Subcutaneous abdominal adipose tissue (tissue), 5 donors: ENCODE data around the gene INKA2.

Experiments used
- H3K27ac ChIP-seq: one replicate; pipeline ENCODE4 v1.7.0; 2013; ENCODE audit warnings: low read depth, mild to moderate bottlenecking, inconsistent platforms, low read length, moderate library complexity
- H3K27me3 ChIP-seq, 5 donors: one replicate each; pipeline ENCODE4 v1.7.0; 2013; ENCODE audit warnings: low read length in 5 of 5, inconsistent platforms in 1 of 5; ENCODE audit not compliant: control insufficient read depth in 5 of 5, insufficient read depth in 4 of 5
- H3K36me3 ChIP-seq, 5 donors: one replicate each; pipeline ENCODE4 v1.7.0; 2013; ENCODE audit warnings: low read length in 5 of 5; ENCODE audit not compliant: control insufficient read depth in 5 of 5, insufficient read depth in 5 of 5
- H3K4me1 ChIP-seq, 5 donors: one replicate each; pipeline ENCODE4 v1.7.0; 2013; ENCODE audit warnings: low read length in 5 of 5, mild to moderate bottlenecking in 3 of 5, moderate library complexity in 1 of 5; ENCODE audit not compliant: control insufficient read depth in 5 of 5, insufficient read depth in 5 of 5
- H3K4me3 ChIP-seq, 5 donors: one replicate each; pipeline ENCODE4 v1.7.0; 2013; ENCODE audit warnings: low read length in 5 of 5, low read depth in 1 of 5
- H3K9ac ChIP-seq, 5 donors: one replicate each; pipeline ENCODE4 v1.7.0; 2013; ENCODE audit warnings: low read length in 5 of 5, mild to moderate bottlenecking in 4 of 5, moderate library complexity in 3 of 5
- H3K9me3 ChIP-seq, 5 donors: one replicate each; pipeline ENCODE4 v1.7.0; 2013; ENCODE audit warnings: low read length in 5 of 5; ENCODE audit not compliant: control insufficient read depth in 5 of 5
- donor health status: healthy.
- donor health status: healthy.
- donor health status: healthy.
- donor health status: healthy.
- donor health status: healthy.

The INKA2 gene

DNA sequence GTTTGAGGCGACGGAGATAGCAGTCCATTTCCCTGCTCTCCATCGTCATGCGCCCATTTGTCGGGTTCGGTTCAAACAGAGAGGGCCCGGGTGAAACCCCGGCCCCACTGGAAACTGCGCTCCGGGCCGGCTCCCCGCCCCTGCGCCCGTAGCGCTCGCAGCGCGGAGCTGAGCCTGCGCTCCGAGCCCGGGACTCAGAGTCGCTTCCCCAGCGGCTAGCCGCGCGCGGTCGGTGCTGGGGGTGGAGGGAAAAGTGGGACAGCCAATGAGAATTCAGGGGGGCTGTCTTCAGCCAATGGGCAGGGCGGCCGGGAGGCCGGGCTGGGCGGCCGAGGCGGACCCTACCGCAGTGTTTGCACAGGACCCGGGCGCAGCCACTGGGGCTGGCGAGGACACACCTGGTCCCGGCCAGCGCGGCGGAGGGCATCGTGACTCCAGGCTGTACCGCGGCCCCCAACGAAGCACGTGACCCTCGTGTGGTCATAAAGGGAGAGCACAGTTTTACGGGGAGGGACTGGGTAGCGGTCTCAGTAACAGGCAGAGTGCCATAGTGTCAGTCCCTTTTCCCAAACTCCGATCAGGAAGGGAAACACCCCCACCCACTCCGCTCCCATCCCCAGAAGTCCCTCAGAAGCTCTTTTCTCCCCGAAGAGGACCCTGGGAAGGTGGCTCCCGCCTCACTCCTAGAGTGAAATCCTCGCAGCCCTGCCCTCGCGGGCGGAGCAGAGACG, at the start of gene INKA2:
TSS of gene INKA2 (minus strand) at position 202 of the 731 bp plus-strand sequence. CDS start at position 49, 153 bp downstream.
- H3K4me3 ChIP-seq = peak within 1 kb of the TSS; percentile 78 to 88 (median 79)
- peaks cover 22 to 61% (median 57%) of the 10 kb centered on the region in 5 donors for H3K4me1 ChIP-seq
- H3K36me3 ChIP-seq = peaks cover 0 to 7% (median 0%) of the 10 kb centered on the region in 5 donors
- H3K27me3 ChIP-seq = peaks cover 0 to 3% (median 0%) of the 10 kb centered on the region in 5 donors
- H3K9me3 ChIP-seq = no peaks in the 10 kb centered on the region
- H3K27ac ChIP-seq = peak within 1 kb of the TSS; percentile 94
- peak within 1 kb of the TSS; percentile 39 to 78 (median 72) for H3K9ac ChIP-seq

DNA sequence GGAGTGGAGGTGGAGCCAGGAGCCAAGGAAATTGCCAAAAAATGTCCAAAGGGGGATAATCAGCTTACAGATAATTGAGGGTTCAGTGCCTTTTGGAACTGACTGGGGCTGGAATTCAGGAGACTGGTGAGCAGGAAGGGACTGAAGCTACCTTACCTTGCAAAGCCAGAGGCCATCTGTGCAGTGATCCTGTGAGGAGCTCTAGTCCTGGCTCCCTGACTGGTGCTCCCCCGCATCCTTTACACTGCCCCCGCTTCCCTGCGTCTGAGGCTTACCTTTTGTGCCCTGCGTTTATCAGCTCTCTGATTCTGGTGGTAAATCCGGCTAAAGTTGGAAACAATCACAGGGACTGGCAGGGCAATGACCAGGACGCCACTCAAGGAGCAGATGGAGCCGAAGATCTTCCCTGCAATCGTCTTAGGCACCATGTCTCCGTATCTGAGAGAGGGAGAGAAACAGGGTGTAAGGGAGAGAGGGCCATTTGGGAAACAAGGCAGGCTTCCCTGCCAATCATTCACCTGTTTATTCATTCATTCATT, 47.5 kb upstream of the INKA2 start:
- H3K27me3 ChIP-seq = peaks cover 0 to 2% (median 0%) of the 10 kb centered on the region in 5 donors
- H3K9me3 ChIP-seq = no peaks in the 10 kb centered on the region
- no peak overlapping the region for H3K4me3 ChIP-seq
- H3K36me3 ChIP-seq = no peaks in the 10 kb centered on the region
- no peak overlapping the region for H3K27ac ChIP-seq
- H3K9ac ChIP-seq = peak overlapping the region in 1 of 5 donors; percentile 2
- H3K4me1 ChIP-seq = peaks cover 0 to 15% (median 10%) of the 10 kb centered on the region in 5 donors

DNA sequence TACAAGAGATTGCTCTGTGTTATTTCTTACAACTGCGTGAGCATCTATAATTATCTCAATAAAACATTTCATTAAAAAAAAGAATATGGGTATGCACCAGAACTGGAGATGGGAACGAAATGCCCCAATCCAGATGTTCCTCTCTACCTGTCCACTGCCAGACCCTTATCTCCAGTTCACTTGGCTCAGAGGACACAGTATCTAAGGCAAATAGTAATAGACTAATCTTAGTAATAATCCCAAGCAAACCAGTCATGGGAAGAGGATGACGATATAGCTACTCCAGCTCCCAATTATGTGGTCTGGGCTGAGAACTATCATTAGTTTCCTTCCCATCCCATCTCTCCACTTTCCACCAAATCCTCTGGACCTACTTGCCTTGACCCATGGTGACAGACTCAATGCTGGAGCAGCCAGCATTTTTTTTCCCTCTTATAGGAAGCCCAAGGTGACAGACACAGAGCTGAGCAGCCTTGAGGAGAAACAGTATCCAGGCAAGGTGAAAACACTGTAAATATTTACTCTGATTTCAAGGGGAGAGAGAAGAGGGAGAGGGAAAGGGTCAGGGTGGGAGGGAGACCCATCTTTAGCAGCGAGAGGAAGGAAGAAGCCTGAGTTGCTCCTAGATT, 45.2 kb upstream of the INKA2 start:
- Histone ChIP-seq H3K4me3 (no peak overlapping the region), H3K27ac (no peak overlapping the region), H3K9ac (no peak overlapping the region), H3K4me1 (peaks cover 0 to 14% (median 7%) of the 10 kb centered on the region in 5 donors), H3K27me3 (peaks cover 0 to 2% (median 0%) of the 10 kb centered on the region in 5 donors), H3K9me3 (no peaks in the 10 kb centered on the region), H3K36me3 (no peaks in the 10 kb centered on the region)

DNA sequence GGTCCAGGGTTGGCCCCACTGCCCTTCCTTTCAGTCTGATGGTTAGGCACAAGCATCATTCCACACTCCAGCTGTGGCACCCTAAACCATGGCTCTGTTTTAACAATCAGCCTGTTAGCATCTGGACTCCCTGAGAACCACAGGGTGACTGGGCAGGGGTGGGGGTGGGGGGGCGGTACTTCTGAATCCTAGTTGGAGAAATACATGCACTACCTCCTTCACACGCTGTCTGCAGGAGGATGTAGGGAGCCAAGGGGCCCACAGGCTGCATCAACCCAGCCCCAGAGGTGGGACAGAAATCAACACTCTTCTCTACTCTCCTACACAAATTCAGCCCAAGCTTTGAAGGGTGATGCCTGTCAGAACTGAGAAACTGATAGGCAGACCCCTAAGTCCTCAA, 40.4 kb upstream of the INKA2 start:
- Histone ChIP-seq H3K4me1 (peaks cover 0 to 3% (median 0%) of the 10 kb centered on the region in 5 donors), H3K27ac (no peak overlapping the region), H3K4me3 (no peak overlapping the region), H3K27me3 (no peaks in the 10 kb centered on the region), H3K9ac (no peak overlapping the region), H3K9me3 (no peaks in the 10 kb centered on the region), H3K36me3 (peaks cover 0 to 3% (median 0%) of the 10 kb centered on the region in 5 donors)

DNA sequence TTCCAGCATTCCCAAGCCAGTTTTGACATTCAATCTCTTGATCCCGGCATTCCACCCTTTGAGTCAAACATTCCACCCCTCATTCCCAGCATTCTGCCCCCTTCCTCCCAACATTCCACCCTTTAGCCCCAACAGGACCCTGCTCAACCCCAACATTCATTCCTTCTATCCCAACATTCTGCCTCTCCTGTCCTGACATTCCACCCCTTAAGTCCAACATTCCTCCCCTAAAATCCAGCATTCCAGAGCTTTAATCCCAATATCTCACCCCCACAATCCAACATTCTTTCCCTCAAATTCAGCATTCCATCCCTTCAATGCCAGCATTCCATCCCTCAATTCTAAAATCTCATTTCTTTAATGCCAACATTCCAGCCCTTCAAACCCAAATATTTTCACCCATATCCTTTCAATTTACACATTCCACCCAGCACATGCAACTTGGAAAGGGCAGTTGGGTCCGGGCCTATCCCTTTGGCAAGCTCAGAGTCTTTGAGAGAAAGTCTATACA, 39.4 kb upstream of the INKA2 start:
- no peak overlapping the region for H3K4me3 ChIP-seq
- H3K27me3 ChIP-seq = no peaks in the 10 kb centered on the region
- H3K27ac ChIP-seq = no peak overlapping the region
- H3K9ac ChIP-seq = no peak overlapping the region
- H3K4me1 ChIP-seq = peaks cover 0 to 3% (median 0%) of the 10 kb centered on the region in 5 donors
- peaks cover 0 to 3% (median 0%) of the 10 kb centered on the region in 5 donors for H3K36me3 ChIP-seq
- no peaks in the 10 kb centered on the region for H3K9me3 ChIP-seq

DNA sequence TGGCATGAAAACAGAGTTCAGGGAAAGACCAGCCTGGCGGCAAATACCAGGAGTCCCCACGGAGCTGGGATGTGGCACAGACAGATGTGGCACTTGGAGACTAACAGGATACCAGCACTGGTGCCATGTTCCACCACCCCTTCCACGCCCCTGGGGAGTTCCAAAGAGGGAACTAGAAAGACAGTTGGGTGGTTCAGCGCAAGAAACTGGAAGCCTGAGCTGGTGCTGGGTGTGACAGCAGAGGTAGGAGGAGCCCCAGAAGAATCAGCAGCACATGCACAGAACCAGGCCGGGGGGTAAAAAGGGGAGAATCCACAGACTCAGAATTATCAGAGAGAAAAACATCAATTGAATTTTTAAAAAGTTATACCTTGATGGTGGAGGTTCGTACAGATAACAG, 38.9 kb upstream of the INKA2 start:
- Histone ChIP-seq H3K9me3 (no peaks in the 10 kb centered on the region), H3K4me1 (peaks cover 0 to 3% (median 0%) of the 10 kb centered on the region in 5 donors), H3K36me3 (peaks cover 0 to 3% (median 0%) of the 10 kb centered on the region in 5 donors), H3K9ac (no peak overlapping the region), H3K27me3 (no peaks in the 10 kb centered on the region), H3K27ac (no peak overlapping the region), H3K4me3 (no peak overlapping the region)

DNA sequence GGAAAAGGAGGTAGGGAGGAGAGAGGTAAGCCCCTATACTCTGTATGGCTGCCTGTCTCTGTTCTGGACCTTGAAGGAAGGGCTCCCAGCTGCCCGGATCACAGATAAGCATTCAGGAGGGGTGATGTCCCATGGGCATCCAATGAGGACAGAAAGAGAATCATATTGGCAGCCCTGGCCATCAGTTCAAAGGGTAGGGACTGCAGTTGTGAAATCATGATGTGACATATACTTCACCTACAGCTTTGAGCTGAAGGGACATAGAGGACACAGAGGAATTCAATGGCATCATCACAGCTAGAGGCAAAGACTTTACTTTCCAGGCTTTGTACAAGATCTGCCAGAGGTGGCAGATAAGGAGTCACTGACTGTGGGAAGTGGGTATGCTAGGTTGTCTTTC, 38.1 kb upstream of the INKA2 start:
- H3K9ac ChIP-seq = no peak overlapping the region
- H3K9me3 ChIP-seq = no peaks in the 10 kb centered on the region
- H3K27me3 ChIP-seq = no peaks in the 10 kb centered on the region
- no peak overlapping the region for H3K4me3 ChIP-seq
- H3K36me3 ChIP-seq = peaks cover 0 to 3% (median 0%) of the 10 kb centered on the region in 5 donors
- no peak overlapping the region for H3K27ac ChIP-seq
- peaks cover 0 to 3% (median 0%) of the 10 kb centered on the region in 5 donors for H3K4me1 ChIP-seq

DNA sequence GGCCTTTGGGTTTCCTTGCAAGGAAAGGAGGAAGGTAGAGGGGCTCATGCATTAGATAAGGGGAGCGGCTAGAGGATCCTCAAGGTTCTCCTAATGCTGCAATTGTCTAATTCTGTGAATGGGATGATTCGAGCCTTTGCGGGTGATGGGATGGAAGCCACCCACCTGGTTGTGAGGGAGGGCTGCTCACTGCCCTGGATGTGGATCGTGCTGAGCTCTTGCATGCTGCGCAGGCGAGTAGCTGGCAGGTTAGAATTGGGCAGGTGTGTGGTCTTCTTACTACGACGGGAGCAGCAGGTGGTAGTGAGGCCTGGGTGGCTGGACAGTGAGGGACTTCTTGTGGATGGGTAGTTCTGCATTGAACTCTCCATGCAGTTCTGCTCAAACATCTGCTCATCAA, 37.7 kb upstream of the INKA2 start:
- no peaks in the 10 kb centered on the region for H3K9me3 ChIP-seq
- no peak overlapping the region for H3K4me3 ChIP-seq
- no peaks in the 10 kb centered on the region for H3K27me3 ChIP-seq
- H3K4me1 ChIP-seq = peaks cover 0 to 3% (median 0%) of the 10 kb centered on the region in 5 donors
- no peak overlapping the region for H3K9ac ChIP-seq
- H3K27ac ChIP-seq = no peak overlapping the region
- peaks cover 0 to 3% (median 0%) of the 10 kb centered on the region in 5 donors for H3K36me3 ChIP-seq

DNA sequence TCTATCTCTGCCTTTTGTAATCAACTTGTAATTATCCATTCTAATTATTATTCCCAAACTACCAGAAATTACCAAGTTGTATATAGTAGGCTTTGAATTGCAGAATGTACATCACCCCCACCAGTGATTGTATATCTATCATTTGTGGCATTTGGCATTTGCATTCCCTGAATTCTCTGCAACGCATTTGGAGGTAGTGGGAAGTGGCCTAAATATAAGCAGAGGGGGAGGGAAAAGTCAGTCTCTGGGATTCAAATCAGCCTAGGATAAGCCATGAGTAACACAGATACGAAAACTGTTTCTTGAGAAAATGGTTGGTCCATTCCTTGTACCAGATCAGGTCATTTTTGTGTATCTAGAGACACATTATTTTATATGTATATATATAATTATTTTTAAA, 37.2 kb upstream of the INKA2 start:
- H3K27ac ChIP-seq = no peak overlapping the region
- H3K4me1 ChIP-seq = peaks cover 0 to 3% (median 0%) of the 10 kb centered on the region in 5 donors
- H3K36me3 ChIP-seq = peaks cover 0 to 3% (median 0%) of the 10 kb centered on the region in 5 donors
- no peak overlapping the region for H3K9ac ChIP-seq
- H3K4me3 ChIP-seq = no peak overlapping the region
- no peaks in the 10 kb centered on the region for H3K27me3 ChIP-seq
- H3K9me3 ChIP-seq = no peaks in the 10 kb centered on the region

DNA sequence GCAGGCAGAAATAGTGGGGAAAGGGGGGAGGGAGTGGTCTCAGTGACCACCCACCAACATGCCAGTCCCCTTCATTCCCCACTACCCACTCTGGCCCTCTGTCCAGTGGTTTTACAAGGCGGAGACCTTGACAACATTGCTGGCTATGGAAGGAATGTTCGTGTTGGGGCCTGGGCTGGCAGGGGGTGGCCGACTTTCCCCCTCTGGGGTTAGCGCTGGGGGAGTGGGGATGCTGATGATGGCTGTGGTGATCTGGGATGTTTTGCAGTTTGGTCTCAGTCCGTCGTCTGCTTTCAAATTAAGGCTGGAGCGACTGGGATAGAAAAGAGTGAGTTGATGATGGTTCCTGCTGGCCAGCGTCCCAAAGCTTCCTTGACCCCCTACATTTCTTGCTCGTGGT, 36.8 kb upstream of the INKA2 start:
- Histone ChIP-seq H3K4me1 (peaks cover 0 to 2% (median 0%) of the 10 kb centered on the region in 5 donors), H3K9ac (no peak overlapping the region), H3K4me3 (no peak overlapping the region), H3K27ac (no peak overlapping the region), H3K36me3 (peaks cover 0 to 3% (median 0%) of the 10 kb centered on the region in 5 donors), H3K9me3 (no peaks in the 10 kb centered on the region), H3K27me3 (no peaks in the 10 kb centered on the region)
